ENCODE data around the gene FAM3D. TPM values are rescaled to one million over a fixed set of nuclear protein-coding genes. Genes with fewer than 3 reads are reported as not detected.

FAM3D gene
- total RNA-seq, 2 experiments from 2014 or later, result not detected

DNA sequence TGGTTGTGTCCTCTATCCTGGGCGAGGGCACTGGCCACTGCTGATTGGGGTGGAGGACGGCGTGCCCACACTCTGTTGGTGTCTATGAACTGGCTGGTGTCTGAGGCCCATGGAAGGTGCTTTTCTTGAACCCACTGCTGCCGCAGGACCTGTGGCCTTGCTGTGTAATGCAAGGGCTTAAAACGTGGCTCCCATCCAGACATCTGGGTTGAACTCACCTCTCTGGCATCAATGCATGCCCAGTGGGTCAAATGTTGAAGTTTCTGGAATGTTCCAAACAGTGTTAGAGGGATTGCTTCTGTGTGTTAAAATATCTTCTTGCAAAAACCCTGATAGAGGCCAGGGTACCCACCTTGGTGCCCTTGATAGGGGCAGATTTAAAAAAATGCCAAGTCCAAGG, 42.6 kb downstream of the FAM3D start:
- DNase-seq (no peak), ATAC-seq (ENCODE audit: low read depth) (no peak)
- POLR2A ChIA-PET, result no interaction called here
- Mint-ChIP-seq H3K27me3 (no peaks in the 10 kb centered on the region), H3K4me1 (no peaks in the 10 kb centered on the region), H3K36me3 (no peaks in the 10 kb centered on the region), H3K4me3 (no peak overlapping the region), H3K27ac (no peak overlapping the region), H3K9me3 (no peaks in the 10 kb centered on the region)

DNA sequence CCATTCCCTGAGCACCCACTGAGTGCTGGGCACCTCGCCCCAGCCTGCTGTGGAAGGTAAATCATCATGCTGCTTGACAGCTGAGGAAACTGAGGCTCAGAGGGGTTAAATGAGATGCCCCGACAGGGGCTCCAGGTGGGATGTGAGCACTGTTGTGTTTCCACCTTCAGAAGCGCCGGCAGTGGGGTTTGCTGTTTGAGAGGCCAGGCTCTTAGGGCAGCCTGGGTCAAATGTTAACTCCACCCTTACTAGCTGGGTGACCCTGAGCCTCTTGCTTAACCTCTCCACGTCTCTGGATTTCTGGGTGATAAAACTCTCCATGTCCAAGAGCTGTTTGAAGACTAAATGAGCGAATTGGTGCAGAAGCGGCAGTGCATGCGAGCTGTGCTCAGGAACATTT, 43.1 kb downstream of the FAM3D start:
- Mint-ChIP-seq H3K4me3 (no peak overlapping the region), H3K4me1 (no peaks in the 10 kb centered on the region), H3K9me3 (no peaks in the 10 kb centered on the region), H3K27me3 (no peaks in the 10 kb centered on the region), H3K36me3 (no peaks in the 10 kb centered on the region), H3K27ac (no peak overlapping the region)
- ATAC-seq (ENCODE audit: low read depth), result no peak
- DNase-seq, result no peak
- POLR2A ChIA-PET, result no interaction called here

DNA sequence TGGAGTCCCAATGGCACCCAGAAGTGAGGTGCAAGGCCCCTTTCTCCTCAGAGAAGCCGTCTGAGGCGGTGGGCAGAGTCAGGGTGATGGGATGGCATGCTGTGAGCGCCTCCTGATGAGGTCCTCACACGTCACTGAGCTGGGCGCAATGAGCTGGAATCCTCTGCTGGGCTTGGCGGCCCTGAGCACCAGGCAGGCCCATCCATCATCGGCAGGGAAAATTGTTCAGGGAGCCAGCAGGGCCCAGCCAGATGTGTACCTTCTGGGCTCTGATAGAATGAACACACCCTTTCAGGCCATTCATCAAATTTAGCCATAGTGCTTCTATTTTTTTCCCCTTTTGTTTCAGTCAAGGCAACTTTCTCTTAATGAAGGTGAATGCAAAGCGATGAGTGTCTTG, 43.7 kb downstream of the FAM3D start:
- POLR2A ChIA-PET, result no interaction called here
- H3K4me3 Mint-ChIP-seq, result no peak overlapping the region

DNA sequence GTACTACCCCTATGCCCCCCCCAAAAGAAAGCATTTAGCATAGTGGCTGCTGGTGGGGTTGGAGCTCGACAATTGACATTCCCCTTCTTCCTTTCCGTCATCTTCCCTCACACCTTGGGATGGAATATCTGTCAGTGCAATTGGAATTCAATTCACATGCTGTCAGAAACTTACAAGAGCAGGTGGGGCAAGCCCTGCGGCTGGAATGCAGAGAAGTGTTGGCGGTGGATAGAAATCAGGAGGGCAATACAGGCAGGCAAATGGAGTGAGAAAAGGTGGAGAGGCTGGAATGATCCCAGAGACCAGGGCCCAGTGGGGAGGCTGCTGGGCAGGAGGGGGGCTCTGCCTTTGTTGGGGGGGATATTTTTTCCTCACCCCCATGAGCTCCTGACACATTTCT, 44.1 kb downstream of the FAM3D start:
- Mint-ChIP-seq H3K4me3 (no peak overlapping the region), H3K27me3 (no peaks in the 10 kb centered on the region), H3K9me3 (no peaks in the 10 kb centered on the region), H3K27ac (no peak overlapping the region), H3K36me3 (no peaks in the 10 kb centered on the region), H3K4me1 (no peaks in the 10 kb centered on the region)
- DNase-seq, result no peak
- ATAC-seq (ENCODE audit: low read depth), result no peak
- POLR2A ChIA-PET, result no interaction called here

More for the DNA sequence above, 43.7 kb downstream of the FAM3D start:
- Mint-ChIP-seq H3K27ac (no peak overlapping the region), H3K36me3 (no peaks in the 10 kb centered on the region), H3K27me3 (no peaks in the 10 kb centered on the region), H3K9me3 (no peaks in the 10 kb centered on the region), H3K4me1 (no peaks in the 10 kb centered on the region)
- DNase-seq (no peak), ATAC-seq (ENCODE audit: low read depth) (no peak)

DNA sequence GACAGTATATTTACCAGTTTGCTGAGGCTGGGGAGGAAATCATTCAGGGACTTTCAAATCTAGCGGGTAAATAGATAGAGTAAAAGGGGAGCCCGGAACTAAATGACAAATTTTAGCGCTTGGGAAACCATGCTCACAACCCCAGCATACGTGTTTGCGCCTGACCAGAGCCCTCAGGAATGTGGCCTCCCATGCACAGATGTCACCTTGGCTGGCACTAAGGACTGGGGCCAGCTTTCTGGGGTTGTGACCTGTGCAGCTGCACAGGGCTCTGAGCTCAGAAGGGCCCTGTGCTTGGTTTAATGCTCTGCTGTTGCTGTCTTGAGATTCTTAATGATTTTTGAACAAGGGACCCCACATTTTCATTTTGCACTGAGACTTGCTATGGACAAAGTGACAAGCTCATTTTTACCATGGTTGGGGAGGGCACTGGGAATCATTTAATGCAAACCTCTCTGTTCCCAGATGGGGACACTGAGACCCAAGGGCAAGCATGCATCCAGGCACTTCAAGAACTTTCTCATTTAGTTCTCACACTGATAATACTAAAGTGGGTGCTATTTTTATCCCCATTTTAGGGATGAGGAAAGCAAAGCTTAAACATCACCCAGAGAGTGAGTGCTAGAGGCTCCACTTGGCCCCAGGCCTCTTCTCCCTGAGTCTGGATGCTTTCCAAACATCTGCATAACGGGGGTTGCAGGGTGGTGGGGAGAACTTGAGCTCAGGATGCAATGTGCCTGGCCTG, 45.3 kb downstream of the FAM3D start:
- POLR2A ChIA-PET, result no interaction called here
- Mint-ChIP-seq H3K27me3 (no peaks in the 10 kb centered on the region), H3K4me1 (no peaks in the 10 kb centered on the region)

DNA sequence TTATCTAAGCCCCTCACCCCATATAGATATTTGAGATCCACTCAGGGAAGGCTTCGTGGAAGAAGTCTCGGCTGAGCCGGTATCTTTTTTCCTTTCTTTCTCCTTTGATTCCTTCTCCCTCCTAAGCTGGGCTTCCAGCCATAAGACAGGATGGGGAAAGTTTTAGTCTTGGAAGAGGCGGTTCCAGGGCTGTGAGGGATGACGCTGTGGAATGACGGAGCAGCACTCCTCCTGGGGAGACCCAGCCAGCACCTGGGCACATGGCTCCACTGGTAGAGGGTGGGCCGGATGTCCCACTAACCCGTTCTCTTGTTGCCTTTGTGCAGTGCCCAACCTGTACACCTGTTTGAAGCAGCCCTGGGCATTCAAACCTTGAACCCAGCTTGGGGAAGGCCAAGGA, 46.2 kb downstream of the FAM3D start:
- DNase-seq (no peak), ATAC-seq (ENCODE audit: low read depth) (no peak)
- Mint-ChIP-seq H3K27me3 (peaks cover 5% of the 10 kb centered on the region), H3K4me3 (no peak overlapping the region), H3K36me3 (no peaks in the 10 kb centered on the region), H3K27ac (no peak overlapping the region), H3K4me1 (no peaks in the 10 kb centered on the region), H3K9me3 (no peaks in the 10 kb centered on the region)
- POLR2A ChIA-PET, result no interaction called here

More for the DNA sequence above, 45.3 kb downstream of the FAM3D start:
- Mint-ChIP-seq H3K27ac (no peak overlapping the region), H3K4me3 (no peak overlapping the region), H3K36me3 (no peaks in the 10 kb centered on the region), H3K9me3 (no peaks in the 10 kb centered on the region)
- DNase-seq, result no peak
- ATAC-seq (ENCODE audit: low read depth), result no peak

DNA sequence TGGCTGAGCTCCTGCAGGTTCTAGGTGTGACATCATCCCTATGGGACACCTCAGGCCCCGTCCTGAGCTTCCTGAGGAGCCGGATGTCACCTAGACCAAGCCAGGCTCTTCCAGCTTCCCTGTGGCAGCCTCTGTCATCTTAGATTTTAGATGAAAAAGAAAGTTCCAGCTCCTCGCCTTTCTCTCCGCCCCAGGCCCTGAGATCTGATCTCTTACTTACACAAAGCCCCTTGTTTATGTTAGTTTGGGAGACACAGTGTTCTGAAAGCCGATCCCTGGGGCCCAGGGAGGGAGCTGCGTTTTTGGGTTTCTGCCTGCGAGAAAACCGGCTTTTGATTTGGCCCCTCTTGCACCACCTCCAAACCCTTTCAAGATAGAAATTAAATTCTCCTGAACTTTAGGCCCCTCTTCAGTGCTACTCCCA, 49.2 kb downstream of the FAM3D start:
- POLR2A ChIA-PET, result no interaction called here

DNA sequence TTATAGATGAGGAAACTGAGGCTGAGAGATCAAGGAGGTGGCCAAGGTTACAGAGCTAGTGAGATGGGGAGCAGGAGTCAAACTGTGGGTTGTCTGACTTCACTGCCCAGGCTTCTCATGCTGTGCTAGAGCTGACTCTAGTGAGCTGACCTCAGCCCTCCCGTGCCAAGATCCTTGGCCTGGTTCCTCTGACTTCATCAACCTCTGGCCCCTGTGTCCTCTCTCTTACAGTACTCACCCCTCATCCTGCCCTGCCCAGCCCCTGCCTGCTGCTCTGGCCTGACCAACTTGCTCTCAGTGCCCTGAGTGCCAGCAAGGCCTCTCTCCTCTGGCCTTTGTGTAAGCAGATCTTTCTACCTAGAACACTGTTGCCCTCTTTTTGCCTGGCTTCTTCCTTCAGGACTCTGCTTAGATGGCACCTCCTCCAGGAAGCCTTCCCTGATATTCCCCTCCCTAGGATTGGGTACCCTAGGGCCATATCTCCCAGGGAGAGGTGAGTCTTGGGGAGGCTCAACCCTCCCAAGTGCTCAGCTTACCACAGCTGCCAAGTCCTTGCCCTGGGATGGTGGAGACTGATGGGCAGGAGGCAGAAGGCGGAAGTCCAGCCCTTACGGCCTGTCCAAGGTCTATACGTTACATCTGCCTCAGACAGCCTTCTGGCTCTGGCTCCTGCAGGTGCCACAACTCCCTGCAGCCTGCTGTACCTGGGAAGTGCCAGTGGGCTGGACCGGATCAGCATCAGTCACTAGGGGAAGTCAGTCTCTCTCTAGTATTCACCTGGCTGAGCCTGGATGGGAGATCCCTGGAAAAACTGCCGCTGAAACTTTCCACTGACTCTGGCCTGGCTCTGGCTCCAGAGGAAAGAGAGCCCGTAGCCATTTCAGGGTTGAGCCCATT, 53.1 kb downstream of the FAM3D start:
- Mint-ChIP-seq H3K27ac (no peak overlapping the region), H3K27me3 (peaks cover 9% of the 10 kb centered on the region), H3K4me1 (peaks cover 2% of the 10 kb centered on the region), H3K4me3 (no peak overlapping the region), H3K36me3 (no peaks in the 10 kb centered on the region), H3K9me3 (no peaks in the 10 kb centered on the region)
- no peak for ATAC-seq (ENCODE audit: low read depth)
- POLR2A ChIA-PET, result no interaction called here
- DNase-seq, result no peak

More for the DNA sequence above, 49.2 kb downstream of the FAM3D start:
- DNase-seq (no peak), ATAC-seq (ENCODE audit: low read depth) (no peak)
- H3K27me3 Mint-ChIP-seq, result peaks cover 5% of the 10 kb centered on the region
- H3K9me3 Mint-ChIP-seq, result no peaks in the 10 kb centered on the region
- no peak overlapping the region for H3K4me3 Mint-ChIP-seq
- no peaks in the 10 kb centered on the region for H3K36me3 Mint-ChIP-seq
- H3K4me1 Mint-ChIP-seq, result no peaks in the 10 kb centered on the region
- H3K27ac Mint-ChIP-seq, result no peak overlapping the region

DNA sequence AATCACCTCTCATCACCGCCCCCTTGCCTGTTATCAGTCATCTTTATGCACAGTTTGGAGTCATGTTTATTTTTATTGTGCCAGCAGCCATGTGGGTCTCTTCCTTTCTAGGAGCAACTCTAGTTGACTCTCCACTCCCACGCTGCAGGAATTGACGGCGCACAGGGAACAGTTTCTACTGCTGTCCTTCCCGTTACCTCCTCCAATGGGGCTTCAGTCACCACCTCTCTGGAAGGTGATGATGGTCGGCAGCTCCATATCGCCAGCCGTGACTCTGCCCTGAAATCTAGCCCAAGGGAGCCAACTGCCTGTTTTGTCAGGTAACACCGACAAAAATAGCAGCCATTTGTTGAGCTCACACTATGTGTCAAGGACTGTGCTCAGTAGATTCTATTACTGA, 53.7 kb downstream of the FAM3D start:
- Mint-ChIP-seq H3K9me3 (no peaks in the 10 kb centered on the region), H3K27ac (no peak overlapping the region), H3K27me3 (peaks cover 14% of the 10 kb centered on the region), H3K36me3 (no peaks in the 10 kb centered on the region), H3K4me3 (no peak overlapping the region), H3K4me1 (peaks cover 4% of the 10 kb centered on the region)
- ATAC-seq (ENCODE audit: low read depth) (no peak), DNase-seq (no peak)
- POLR2A ChIA-PET, result no interaction called here

DNA sequence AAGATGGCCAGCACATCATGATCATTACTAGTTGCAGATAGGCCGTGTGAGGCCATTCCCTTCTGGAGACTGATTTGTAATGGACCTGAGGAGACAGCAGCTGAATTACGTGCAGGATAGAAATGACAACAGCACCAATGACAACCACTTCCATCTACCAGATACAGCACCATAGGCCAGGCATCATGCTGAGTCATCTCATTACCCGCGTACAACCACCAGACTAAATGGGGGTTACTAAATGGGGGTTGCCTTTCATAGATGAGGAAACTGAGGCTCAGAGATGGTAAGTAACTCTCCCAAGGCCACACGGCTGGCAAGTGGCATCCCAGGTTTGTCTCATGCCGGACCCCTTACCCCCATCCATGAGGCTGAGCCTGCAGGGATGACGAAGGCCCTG, 56.6 kb downstream of the FAM3D start:
- POLR2A ChIA-PET, result no interaction called here
- no peak for DNase-seq
- H3K27ac Mint-ChIP-seq, result no peak overlapping the region

DNA sequence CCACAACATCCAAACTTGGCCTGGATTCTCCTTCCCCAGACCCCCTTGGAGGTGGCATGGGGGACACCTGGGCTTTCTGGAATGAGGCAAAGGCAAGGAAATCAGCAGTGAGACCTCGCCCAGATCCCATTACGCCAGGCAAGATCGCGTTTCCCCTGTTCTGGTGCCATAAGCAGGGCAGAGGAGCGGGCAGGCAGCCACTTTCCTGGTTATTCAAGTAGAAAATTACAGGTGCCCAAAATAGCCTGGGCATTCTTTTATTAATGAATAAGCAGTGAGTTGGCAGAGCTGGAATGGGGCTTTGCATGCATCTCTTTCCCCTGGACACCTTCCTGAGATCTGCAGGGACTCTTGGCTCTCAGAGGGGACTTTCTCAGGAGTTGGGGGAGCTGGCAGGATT, 57.9 kb downstream of the FAM3D start:
- no peaks in the 10 kb centered on the region for H3K9me3 Mint-ChIP-seq
- peaks cover 23% of the 10 kb centered on the region for H3K27me3 Mint-ChIP-seq
- DNase-seq (no peak), ATAC-seq (ENCODE audit: low read depth) (no peak)
- H3K27ac Mint-ChIP-seq, result no peak overlapping the region
- H3K36me3 Mint-ChIP-seq, result no peaks in the 10 kb centered on the region
- POLR2A ChIA-PET, result no interaction called here
- no peak overlapping the region for H3K4me3 Mint-ChIP-seq
- peaks cover 4% of the 10 kb centered on the region for H3K4me1 Mint-ChIP-seq

More for the DNA sequence above, 56.6 kb downstream of the FAM3D start:
- no peaks in the 10 kb centered on the region for H3K9me3 Mint-ChIP-seq
- no peak for ATAC-seq (ENCODE audit: low read depth)
- no peaks in the 10 kb centered on the region for H3K36me3 Mint-ChIP-seq
- no peak overlapping the region for H3K4me3 Mint-ChIP-seq
- peaks cover 23% of the 10 kb centered on the region for H3K27me3 Mint-ChIP-seq
- peaks cover 4% of the 10 kb centered on the region for H3K4me1 Mint-ChIP-seq

DNA sequence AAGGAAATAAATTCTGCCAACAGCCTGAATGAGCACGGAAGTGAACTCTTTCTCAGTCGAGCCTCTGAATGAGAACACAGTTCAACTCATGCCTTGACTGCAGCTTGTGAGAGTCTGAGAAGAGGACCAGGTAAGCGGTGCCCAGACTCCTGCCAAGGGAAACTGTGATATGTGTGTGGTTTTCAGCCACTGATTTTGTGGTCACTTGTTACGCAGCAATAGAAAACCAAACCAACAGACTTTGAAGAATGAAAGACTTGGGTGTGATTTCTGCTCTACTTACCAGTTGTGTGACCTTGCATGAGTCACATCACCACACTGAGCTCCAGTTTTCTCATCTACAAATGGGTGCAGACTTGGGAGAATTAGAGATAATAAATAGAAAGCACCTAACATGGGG, 58.8 kb downstream of the FAM3D start:
- Mint-ChIP-seq H3K36me3 (no peaks in the 10 kb centered on the region), H3K27me3 (peaks cover 27% of the 10 kb centered on the region), H3K9me3 (no peaks in the 10 kb centered on the region), H3K27ac (no peak overlapping the region), H3K4me3 (no peak overlapping the region), H3K4me1 (peaks cover 4% of the 10 kb centered on the region)
- POLR2A ChIA-PET, result no interaction called here
- DNase-seq, result no peak
- no peak for ATAC-seq (ENCODE audit: low read depth)

DNA sequence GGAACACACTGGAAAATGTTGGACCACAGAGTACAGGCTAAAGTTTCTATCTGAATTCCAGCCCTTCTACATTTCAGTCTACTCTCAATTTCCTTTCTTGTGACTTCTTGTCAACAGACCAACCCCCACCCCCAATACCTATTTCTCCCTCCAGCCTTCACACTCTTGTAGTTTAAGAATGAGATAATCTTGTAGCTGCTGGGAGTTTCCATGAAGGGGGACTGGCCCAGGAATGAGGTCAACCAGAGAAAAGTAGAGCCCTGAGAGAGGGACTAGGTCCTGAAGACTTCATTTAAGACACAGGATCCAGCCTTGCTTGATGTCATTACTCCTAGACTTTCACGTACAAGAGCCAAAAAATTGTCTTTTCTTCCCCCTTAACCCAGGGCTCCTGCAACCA, 59.9 kb downstream of the FAM3D start:
- POLR2A ChIA-PET, result no interaction called here

DNA sequence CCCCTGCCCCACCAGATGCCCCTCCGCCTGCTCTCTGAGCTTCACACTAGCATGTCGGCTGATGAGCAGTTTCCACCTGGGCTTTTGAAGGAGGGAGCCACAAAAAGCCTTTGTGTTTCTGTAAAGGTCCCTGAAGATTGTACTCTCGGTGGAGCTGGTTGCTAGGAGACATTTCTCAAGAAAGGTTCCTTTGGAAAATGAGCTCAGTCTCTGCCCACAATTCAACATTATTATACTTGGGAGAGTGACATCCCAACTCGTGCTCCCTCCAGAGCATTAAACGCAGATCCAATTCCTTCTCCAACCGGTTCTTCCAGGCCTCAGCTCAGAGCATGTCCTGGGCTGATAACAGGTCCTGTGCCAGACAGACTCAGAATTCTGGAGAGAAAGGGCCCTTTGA, 62.5 kb downstream of the FAM3D start:
- Mint-ChIP-seq H3K27me3 (peaks cover 28% of the 10 kb centered on the region), H3K4me1 (peaks cover 2% of the 10 kb centered on the region), H3K4me3 (no peak overlapping the region), H3K36me3 (no peaks in the 10 kb centered on the region), H3K27ac (no peak overlapping the region), H3K9me3 (no peaks in the 10 kb centered on the region)
- POLR2A ChIA-PET, result no interaction called here
- ATAC-seq (ENCODE audit: low read depth) (no peak), DNase-seq (no peak)

More for the DNA sequence above, 59.9 kb downstream of the FAM3D start:
- H3K4me3 Mint-ChIP-seq, result no peak overlapping the region
- peaks cover 25% of the 10 kb centered on the region for H3K27me3 Mint-ChIP-seq
- no peak overlapping the region for H3K27ac Mint-ChIP-seq
- no peak for DNase-seq
- peaks cover 4% of the 10 kb centered on the region for H3K4me1 Mint-ChIP-seq
- no peaks in the 10 kb centered on the region for H3K9me3 Mint-ChIP-seq
- H3K36me3 Mint-ChIP-seq, result no peaks in the 10 kb centered on the region
- ATAC-seq (ENCODE audit: low read depth), result no peak

Data from activated naive CD8-positive, alpha-beta T cell treated with anti-CD3 and anti-CD28 coated beads, Interleukin-2, amount 10 ng/mL, durations not matched to agents 7 days and 5 days (primary cell).